ENCODE data around the gene LSG1. TPM values are rescaled to one million over a fixed set of nuclear protein-coding genes. Genes with fewer than 3 reads are reported as not detected.

LSG1 gene
- total and polyA plus RNA-seq, 2 of the 13 experiments (the other 11 are each of a cell fraction or from before 2014, with no cell fraction given), result 21.4 to 32.1 TPM

GRCh38 chr3:194671900-194672808 is at the start of gene LSG1 (continued):
- TF ChIP-seq ZNF775 (CRISPR knock-in tag; IDR thresholded peaks at IDR 0.05; ENCODE audit: borderline replicate concordance) (no peak), GLI4 (CRISPR knock-in tag; IDR thresholded peaks at IDR 0.05; ENCODE audit: borderline replicate concordance) (no peak), MEIS2 (CRISPR knock-in tag; IDR thresholded peaks at IDR 0.05) (peak; percentile 54; the same call in 1 of the 2 replicates), ZNF644 (CRISPR knock-in tag; IDR thresholded peaks at IDR 0.05; ENCODE audit: low read depth) (no peak), MXD4 (CRISPR knock-in tag; IDR thresholded peaks at IDR 0.05) (peak; percentile 96), LCORL (IDR thresholded peaks at IDR 0.05) (no peak), LCORL (CRISPR knock-in tag; IDR thresholded peaks at IDR 0.05) (peak; percentile 18; the same call in 1 of the 2 replicates), MXD3 (CRISPR knock-in tag; IDR thresholded peaks at IDR 0.05) (no peak; the same call in 1 of the 2 replicates), SP5 (CRISPR knock-in tag; IDR thresholded peaks at IDR 0.05; ENCODE audit: borderline replicate concordance, low read depth) (no peak; the same call in 1 of the 2 replicates), RFXANK (CRISPR knock-in tag; IDR thresholded peaks at IDR 0.05) (no peak), EHMT2 (IDR thresholded peaks at IDR 0.05; ENCODE audit: borderline replicate concordance, low read depth, low read length) (peak; percentile 83; the same call in 1 of the 2 replicates), SOX6 (IDR thresholded peaks at IDR 0.05) (no peak), SOX6 (CRISPR knock-in tag; IDR thresholded peaks at IDR 0.05) (peak; percentile 68), SIX4 (CRISPR knock-in tag; IDR thresholded peaks at IDR 0.05) (0 out of 2 replicates have a peak, but pooled peaks have one; percentile 17), ATF7-NPFF (CRISPR knock-in tag; IDR thresholded peaks at IDR 0.05; ENCODE audit: low read depth) (0 out of 2 replicates have a peak, but pooled peaks have one; percentile 2), ZNF550 (CRISPR knock-in tag; IDR thresholded peaks at IDR 0.05; ENCODE audit: borderline replicate concordance) (no peak), SP4 (CRISPR knock-in tag; IDR thresholded peaks at IDR 0.05) (peak; percentile 81), ZNF501 (CRISPR knock-in tag; IDR thresholded peaks at IDR 0.05) (peak; percentile 82), SMARCE1 (IDR thresholded peaks at IDR 0.05; ENCODE audit: borderline replicate concordance) (no peak), ZNF30 (CRISPR knock-in tag; IDR thresholded peaks at IDR 0.05) (no peak), YEATS4 (CRISPR knock-in tag; IDR thresholded peaks at IDR 0.05; ENCODE audit: borderline replicate concordance) (peak; percentile 75; the same call in 1 of the 2 replicates), FOXJ3 (CRISPR knock-in tag; IDR thresholded peaks at IDR 0.05; ENCODE audit: borderline replicate concordance) (peak; percentile 33; the same call in 1 of the 2 replicates), U2AF1 (optimal IDR thresholded peaks at IDR 0.05; ENCODE audit: low read depth, low read length) (no peak), ZNF713 (CRISPR knock-in tag; IDR thresholded peaks at IDR 0.05) (no peak), ZNF562 (CRISPR knock-in tag; IDR thresholded peaks at IDR 0.05; ENCODE audit: borderline replicate concordance) (no peak), ZNF225 (CRISPR knock-in tag; IDR thresholded peaks at IDR 0.05) (no peak), STAT6 (CRISPR knock-in tag; IDR thresholded peaks at IDR 0.05; ENCODE audit: borderline replicate concordance) (0 out of 2 replicates have a peak, but pooled peaks have one; percentile 32), MNT (IDR thresholded peaks at IDR 0.05) (peak; percentile 39; the same call in 1 of the 2 replicates)

All from HepG2 (cell line).